ENCODE results near the gene PAX3. TPM values are rescaled to one million over a fixed set of nuclear protein-coding genes. Genes with fewer than 3 reads are reported as not detected.

Gene PAX3
- total RNA-seq, 2 experiments from 2014 or later, result not detected

- Mint-ChIP-seq H3K9me3 (peaks cover 3% of the 10 kb centered on the region), H3K27me3 (peaks cover 98% of the 10 kb centered on the region), H3K4me3 (peak overlapping the region; percentile 57), H3K27ac (peak overlapping the region; percentile 62), H3K36me3 (ENCODE audit: low read depth) (peaks cover 11% of the 10 kb centered on the region), H3K4me1 (peaks cover 16% of the 10 kb centered on the region)
- CTCF ChIA-PET, result no interaction called here
- no peak for DNase-seq
- POLR2A ChIA-PET, result no interaction called here
Measured at GRCh38 chr2:222306393-222307142, 7.8 kb upstream of the PAX3 start.

DNA sequence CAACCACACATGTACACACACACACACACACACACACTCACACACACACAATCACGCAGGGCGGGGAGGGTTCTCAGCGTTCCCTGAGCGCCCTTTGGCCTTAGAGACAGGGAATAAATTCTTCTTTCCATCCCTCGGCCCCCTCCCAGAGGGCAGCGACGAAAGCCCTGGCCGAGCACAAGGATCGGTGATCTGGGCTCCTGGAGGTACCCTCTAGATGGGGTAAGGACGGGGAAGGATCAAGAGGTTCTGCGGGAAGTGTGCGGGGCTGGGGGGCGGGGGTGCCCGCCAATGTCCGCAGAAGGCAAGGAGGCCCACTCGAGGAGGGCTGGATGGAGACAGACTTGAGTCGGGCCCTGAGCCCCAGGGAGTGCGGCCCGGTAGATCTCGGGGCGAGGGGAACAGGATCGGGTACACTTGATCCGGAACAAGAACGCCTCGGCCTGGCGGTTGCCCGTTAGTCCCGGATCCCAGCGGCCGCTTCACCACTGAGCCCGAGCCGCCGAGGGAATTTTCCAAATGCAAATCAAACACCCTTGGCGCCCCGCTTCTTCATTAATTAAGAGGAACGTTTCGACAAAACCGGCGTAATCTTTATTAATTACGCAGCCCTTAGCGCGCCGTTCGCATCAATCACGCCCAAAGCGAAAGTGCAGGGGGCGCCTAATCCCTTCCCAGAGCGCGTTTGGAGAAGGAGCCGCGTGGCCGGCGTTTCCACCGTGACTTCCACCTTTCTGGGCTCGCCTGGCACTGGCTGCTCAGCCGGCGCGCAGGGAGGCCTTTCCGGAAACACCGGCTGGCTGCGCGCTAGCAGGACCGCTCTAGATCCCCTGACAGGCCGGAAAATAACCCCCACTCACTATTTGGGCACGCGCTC lies 7.0 kb upstream of the PAX3 start:
- DNase-seq, result no peak
- ChIA-PET POLR2A (no interaction called here), CTCF (no interaction called here)
- Mint-ChIP-seq H3K4me3 (peak overlapping the region; percentile 57), H3K27ac (peak overlapping the region; percentile 62), H3K36me3 (ENCODE audit: low read depth) (peaks cover 11% of the 10 kb centered on the region), H3K4me1 (peaks cover 16% of the 10 kb centered on the region), H3K9me3 (peaks cover 3% of the 10 kb centered on the region), H3K27me3 (peaks cover 98% of the 10 kb centered on the region)

DNA sequence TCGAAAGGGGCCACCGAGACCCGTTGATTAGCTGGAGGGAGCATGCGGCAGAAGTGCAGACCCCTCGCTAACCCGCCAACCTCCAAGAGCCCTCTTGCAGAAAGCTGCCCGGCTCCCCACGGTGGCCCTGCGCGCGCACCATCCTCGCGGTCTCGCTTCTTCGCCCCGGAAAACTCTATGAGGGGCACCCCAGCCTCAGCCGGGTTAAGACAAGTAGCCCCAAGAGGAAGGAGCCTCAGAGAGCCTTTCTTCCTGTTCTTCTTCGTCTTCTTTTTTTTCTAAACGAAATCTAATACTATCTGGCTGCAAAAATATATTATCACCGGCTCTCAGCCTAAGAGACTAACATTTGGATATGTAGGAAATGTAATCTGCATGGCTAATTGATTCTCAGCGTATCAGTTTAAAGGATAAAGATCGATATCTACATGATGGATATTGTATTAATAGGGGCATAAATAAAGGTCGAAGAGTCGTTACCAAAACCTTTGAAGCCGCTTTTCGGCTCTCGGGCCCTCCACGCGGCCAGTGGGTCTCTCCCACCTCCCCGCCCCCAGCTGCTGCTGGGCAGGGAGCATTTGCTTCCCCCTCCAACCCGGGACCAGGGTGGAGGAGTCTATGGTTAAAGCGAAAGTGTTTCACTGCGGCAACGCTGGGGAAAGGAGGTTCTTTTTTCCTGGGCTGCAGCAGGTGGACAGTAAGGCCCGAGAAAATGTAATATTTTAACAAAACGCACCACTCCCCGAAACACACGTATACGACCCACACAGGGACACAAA lies 6.1 kb upstream of the PAX3 start:
- ChIA-PET CTCF (no interaction called here), POLR2A (no interaction called here)
- no peak for DNase-seq
- peak overlapping the region; percentile 50 for H3K27ac Mint-ChIP-seq
- H3K36me3 Mint-ChIP-seq (ENCODE audit: low read depth), result peaks cover 11% of the 10 kb centered on the region
- H3K27me3 Mint-ChIP-seq, result peaks cover 98% of the 10 kb centered on the region
- peaks cover 3% of the 10 kb centered on the region for H3K9me3 Mint-ChIP-seq
- H3K4me1 Mint-ChIP-seq, result peaks cover 16% of the 10 kb centered on the region
- peak overlapping the region; percentile 57 for H3K4me3 Mint-ChIP-seq

DNA sequence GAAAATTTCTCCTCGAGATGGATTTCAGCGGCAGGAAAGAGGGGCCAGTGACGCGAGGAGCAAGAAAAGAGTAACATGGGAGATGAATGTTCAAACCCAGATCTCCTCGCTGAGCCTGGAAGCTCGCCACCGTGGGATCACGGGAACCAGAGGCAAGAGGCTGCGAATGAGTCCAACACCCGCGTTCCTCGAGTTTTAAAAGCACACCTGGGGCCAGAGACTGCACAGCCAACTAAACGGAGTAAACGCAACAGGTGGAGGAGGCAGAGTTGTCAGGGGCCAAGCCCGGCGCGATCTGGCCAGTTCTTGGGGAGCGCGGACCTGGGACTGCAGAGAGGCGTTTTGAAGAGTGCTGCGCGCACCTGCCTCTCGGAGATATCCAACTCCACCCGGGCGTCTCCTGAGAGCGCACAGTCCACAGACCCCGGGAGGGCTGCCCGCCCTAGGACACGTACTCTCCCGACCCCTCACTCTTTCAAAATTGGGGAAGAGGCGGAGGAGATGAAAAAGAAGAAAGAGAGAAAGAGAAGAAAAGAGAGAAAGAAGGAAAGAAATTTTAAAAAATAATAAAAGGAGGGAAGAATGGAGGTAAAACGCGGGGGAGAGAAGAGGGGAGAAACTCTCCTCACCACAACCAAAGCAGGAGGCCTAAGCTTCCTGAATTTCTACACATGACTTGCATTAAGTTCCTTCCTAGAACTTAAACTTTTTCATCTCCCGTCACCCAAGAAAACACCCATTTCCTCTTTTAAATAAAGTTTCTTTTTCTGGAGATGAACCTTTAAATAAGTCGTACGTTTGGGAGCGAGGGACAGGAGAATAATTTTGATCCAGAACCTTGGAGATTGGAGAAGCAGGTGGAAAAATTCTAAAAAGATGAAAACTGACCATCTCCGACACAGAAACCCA lies 5.3 kb upstream of the PAX3 start:
- DNase-seq, result no peak
- ChIA-PET POLR2A (no interaction called here), CTCF (no interaction called here)
- H3K4me3 Mint-ChIP-seq, result peak overlapping the region; percentile 11
- H3K27me3 Mint-ChIP-seq, result peaks cover 98% of the 10 kb centered on the region
- peaks cover 20% of the 10 kb centered on the region for H3K4me1 Mint-ChIP-seq
- peaks cover 3% of the 10 kb centered on the region for H3K9me3 Mint-ChIP-seq
- peak overlapping the region; percentile 31 for H3K27ac Mint-ChIP-seq
- peaks cover 13% of the 10 kb centered on the region for H3K36me3 Mint-ChIP-seq (ENCODE audit: low read depth)

- ChIA-PET CTCF (no interaction called here), POLR2A (no interaction called here)
- Mint-ChIP-seq H3K27me3 (peaks cover 96% of the 10 kb centered on the region), H3K4me1 (peaks cover 22% of the 10 kb centered on the region), H3K4me3 (no peak overlapping the region), H3K36me3 (ENCODE audit: low read depth) (peaks cover 13% of the 10 kb centered on the region), H3K27ac (no peak overlapping the region), H3K9me3 (peaks cover 3% of the 10 kb centered on the region)
- no peak for DNase-seq
Measured at GRCh38 chr2:222303045-222303827, 4.4 kb upstream of the PAX3 start.

GRCh38 chr2:222302178-222303018 lies 3.6 kb upstream of the PAX3 start:
- ChIA-PET POLR2A (no interaction called here), CTCF (no interaction called here)

DNA sequence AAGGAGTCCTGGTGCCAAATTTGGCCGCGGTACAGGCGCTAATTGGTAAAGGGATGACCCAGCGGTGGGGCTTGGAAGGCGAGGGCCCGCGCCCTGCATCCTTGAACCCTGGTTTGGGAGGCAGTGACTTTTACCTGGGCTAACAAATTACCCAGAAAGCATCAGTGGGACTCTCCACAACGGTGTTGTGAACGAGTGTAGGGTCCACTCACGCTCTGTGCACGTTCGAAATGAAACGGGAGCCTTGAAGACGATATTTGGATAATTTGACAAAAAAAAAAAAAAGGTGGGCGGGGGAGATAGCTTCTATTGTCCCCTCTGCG lies 3.0 kb upstream of the PAX3 start:
- H3K9me3 Mint-ChIP-seq, result peaks cover 7% of the 10 kb centered on the region
- peaks cover 24% of the 10 kb centered on the region for H3K4me1 Mint-ChIP-seq
- H3K27me3 Mint-ChIP-seq, result peaks cover 95% of the 10 kb centered on the region
- POLR2A ChIA-PET, result no interaction called here
- H3K4me3 Mint-ChIP-seq, result no peak overlapping the region
- peak overlapping the region; percentile 50 for H3K27ac Mint-ChIP-seq
- peaks cover 11% of the 10 kb centered on the region for H3K36me3 Mint-ChIP-seq (ENCODE audit: low read depth)
- CTCF ChIA-PET, result no interaction called here
- DNase-seq, result no peak

More at GRCh38 chr2:222302178-222303018, 3.6 kb upstream of the PAX3 start:
- Mint-ChIP-seq H3K36me3 (ENCODE audit: low read depth) (peaks cover 12% of the 10 kb centered on the region), H3K27me3 (peaks cover 95% of the 10 kb centered on the region), H3K27ac (peak overlapping the region; percentile 50), H3K4me1 (peaks cover 22% of the 10 kb centered on the region), H3K4me3 (no peak overlapping the region), H3K9me3 (peaks cover 3% of the 10 kb centered on the region)
- DNase-seq, result no peak

DNA sequence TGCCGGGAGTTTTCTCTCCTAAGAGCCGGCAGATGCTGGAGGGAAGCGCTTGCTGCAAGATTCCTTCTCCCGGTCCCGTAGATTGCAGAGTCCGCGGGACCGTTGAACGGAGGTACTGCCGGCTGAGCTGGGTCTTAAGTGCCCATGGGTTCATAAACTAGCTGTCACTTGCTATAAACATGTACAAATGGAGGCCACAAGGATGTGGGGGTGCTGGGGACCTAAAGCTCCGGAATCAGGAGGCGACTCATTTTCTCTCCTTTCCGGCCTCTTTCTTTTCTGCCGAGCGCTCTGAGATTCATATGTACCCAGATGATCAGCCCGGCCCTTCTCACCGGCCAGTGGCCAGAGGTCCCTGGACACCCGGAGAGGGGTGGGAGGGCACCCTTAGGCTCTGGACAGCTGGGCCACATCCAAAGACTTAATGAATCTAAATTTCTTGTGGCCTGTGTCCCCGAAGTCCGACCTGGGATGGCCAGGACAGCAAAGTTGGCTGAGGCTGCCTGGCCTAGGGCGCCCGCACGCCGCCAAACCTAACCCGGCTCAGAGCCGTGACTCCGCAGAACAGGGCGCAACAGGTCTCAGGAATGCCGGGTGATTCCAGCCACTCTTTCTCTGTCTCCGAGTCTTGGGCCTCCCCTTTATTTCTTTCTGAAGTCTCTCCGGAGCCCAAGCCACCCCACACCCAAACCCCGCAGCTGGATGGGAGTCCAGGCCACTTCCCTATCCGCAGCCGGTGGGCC lies 2.4 kb upstream of the PAX3 start:
- Mint-ChIP-seq H3K27me3 (peaks cover 95% of the 10 kb centered on the region), H3K36me3 (ENCODE audit: low read depth) (peaks cover 11% of the 10 kb centered on the region), H3K9me3 (peaks cover 7% of the 10 kb centered on the region), H3K4me1 (peaks cover 24% of the 10 kb centered on the region), H3K4me3 (no peak overlapping the region), H3K27ac (peak overlapping the region; percentile 50)
- DNase-seq, result no peak
- ChIA-PET POLR2A (interaction anchor here (0.6 kb wide), 1 partner anchor 21 kb away, joined by 3 read pairs; no protein-coding TSS in a partner anchor), CTCF (interaction anchor here (1.4 kb wide), 1 partner anchor 17 kb away, joined by 3 read pairs; no protein-coding TSS in a partner anchor)

- Mint-ChIP-seq H3K27ac (no peak overlapping the region), H3K27me3 (peaks cover 96% of the 10 kb centered on the region), H3K9me3 (peaks cover 7% of the 10 kb centered on the region), H3K4me1 (peaks cover 27% of the 10 kb centered on the region), H3K36me3 (ENCODE audit: low read depth) (peaks cover 11% of the 10 kb centered on the region), H3K4me3 (no peak overlapping the region)
- ChIA-PET POLR2A (no interaction called here), CTCF (interaction anchor here (1.4 kb wide), 1 partner anchor 18 kb away, joined by 3 read pairs; no protein-coding TSS in a partner anchor)
- no peak for DNase-seq
Measured at GRCh38 chr2:222300726-222301052, 1.9 kb upstream of the PAX3 start.

DNA sequence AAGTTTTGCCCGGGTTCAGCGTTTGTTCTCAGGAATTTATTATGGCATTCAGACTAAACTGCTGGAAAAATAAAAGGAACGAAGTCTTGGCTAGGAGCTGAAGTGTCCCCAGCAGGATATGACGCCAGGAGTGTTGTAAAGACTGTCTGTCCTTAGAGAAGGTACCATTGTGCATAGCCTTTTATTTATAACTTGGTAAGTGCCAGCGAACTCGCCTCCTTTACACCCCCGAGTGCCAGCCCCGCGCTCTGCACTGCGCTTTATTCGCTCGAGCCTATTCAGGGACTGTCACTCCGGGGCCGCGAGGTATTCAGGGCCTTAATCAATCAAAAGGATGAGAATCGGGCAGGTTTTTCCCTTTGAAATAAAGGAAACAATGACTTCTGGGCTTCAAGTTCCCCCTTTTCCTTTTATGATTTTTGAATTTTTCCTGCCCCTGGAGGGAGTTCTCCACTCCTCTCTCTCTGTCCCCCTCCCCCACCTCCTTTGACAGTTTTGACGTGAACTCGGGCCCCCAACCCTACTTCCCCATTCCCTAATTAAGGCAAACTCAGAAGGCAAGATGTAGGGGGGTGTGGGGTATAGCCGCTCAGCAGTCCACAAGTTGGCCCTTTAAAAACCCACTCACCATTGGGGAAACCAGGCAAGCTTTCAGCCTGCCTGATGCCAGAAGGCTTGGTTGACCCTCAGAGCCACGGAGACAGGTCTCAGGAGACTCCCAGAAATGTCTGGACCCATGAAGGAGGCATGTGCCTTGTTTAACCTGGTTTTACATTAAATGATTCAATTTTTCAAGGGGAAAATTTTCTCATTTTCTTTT lies 1.3 kb upstream of the PAX3 start:
- H3K36me3 Mint-ChIP-seq (ENCODE audit: low read depth), result peaks cover 7% of the 10 kb centered on the region
- no peak for DNase-seq
- H3K27ac Mint-ChIP-seq, result peak overlapping the region; percentile 57
- peaks cover 96% of the 10 kb centered on the region for H3K27me3 Mint-ChIP-seq
- peaks cover 9% of the 10 kb centered on the region for H3K9me3 Mint-ChIP-seq
- POLR2A ChIA-PET, result no interaction called here
- CTCF ChIA-PET, result interaction anchor here (1.4 kb wide), 1 partner anchor 18 kb away, joined by 3 read pairs; no protein-coding TSS in a partner anchor
- peaks cover 25% of the 10 kb centered on the region for H3K4me1 Mint-ChIP-seq
- H3K4me3 Mint-ChIP-seq, result no peak overlapping the region
